Measurements from ENCODE around the gene COL27A1. TPM values are rescaled to one million over a fixed set of nuclear protein-coding genes. Genes with fewer than 3 reads are reported as not detected.

The COL27A1 gene
- polyA plus RNA-seq, 4 donors = 33.2 to 38.2 (median 35.9) TPM

- no peak for DNase-seq (ENCODE audit: low read depth in 4 of 4, low spot score in 3 of 4)
Measured at GRCh38 chr9:114261987-114262386, 106.7 kb downstream of the COL27A1 start.

- DNase-seq (ENCODE audit: low read depth in 4 of 4, low spot score in 3 of 4) = no peak
Measured at GRCh38 chr9:114263853-114264510, 108.6 kb downstream of the COL27A1 start.

GRCh38 chr9:114264806-114265550, 109.6 kb downstream of the COL27A1 start:
- no peak for DNase-seq (ENCODE audit: low read depth in 4 of 4, low spot score in 3 of 4)

GRCh38 chr9:114266969-114267368, 111.6 kb downstream of the COL27A1 start:
- no peak for DNase-seq (ENCODE audit: low read depth in 4 of 4, low spot score in 3 of 4)

- no peak for DNase-seq (ENCODE audit: low read depth in 4 of 4, low spot score in 3 of 4)
Measured at GRCh38 chr9:114269023-114269422, 113.7 kb downstream of the COL27A1 start.

- no peak for DNase-seq (ENCODE audit: low read depth in 4 of 4, low spot score in 3 of 4)
Measured at GRCh38 chr9:114270120-114270975, 115.0 kb downstream of the COL27A1 start.

- DNase-seq (ENCODE audit: low read depth in 4 of 4, low spot score in 3 of 4) = no peak
Measured at GRCh38 chr9:114271556-114272510, 116.5 kb downstream of the COL27A1 start.

DNA sequence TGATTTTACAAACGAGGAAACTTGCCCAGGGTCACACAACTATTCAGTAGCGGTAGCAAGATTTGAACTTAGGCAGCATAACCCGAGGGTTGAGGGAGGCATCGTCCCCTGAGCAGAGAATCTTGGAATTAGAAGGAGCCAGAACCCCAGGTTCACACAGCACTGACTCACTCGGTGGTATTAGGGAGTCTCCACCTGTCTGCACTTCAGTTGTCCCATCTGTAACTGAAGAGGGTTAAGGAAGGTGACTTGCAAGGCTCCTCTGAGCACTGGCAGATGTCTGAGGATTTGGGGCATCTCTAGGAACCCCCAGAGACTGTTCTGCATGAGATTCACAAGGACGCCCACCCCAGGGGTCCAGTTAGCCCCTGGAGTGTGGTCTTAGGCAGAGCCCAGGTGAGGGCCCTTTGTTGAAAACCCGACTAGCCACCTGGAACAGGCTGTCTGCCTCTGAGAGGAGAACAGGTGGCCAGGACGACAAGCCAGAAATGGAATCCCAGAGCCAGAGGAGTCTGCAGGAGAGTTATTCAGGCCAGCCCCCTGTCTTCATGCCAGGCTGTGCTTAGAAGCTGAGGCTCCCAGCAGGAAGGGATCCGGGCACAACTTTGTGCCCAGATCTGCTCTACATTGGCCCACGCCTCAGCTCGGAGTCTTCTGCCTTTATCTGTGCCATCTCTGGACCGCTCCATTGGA, 117.5 kb downstream of the COL27A1 start:
- DNase-seq (ENCODE audit: low read depth in 4 of 4, low spot score in 3 of 4) = no peak

- no peak for DNase-seq (ENCODE audit: low read depth in 4 of 4, low spot score in 3 of 4)
Measured at GRCh38 chr9:114273461-114273881, 118.1 kb downstream of the COL27A1 start.

GRCh38 chr9:114274217-114274616, 118.9 kb downstream of the COL27A1 start:
- no peak for DNase-seq (ENCODE audit: low read depth in 4 of 4, low spot score in 3 of 4)

- DNase-seq (ENCODE audit: low read depth in 4 of 4, low spot score in 3 of 4) = no peak
Measured at GRCh38 chr9:114275246-114276004, 120.1 kb downstream of the COL27A1 start.

GRCh38 chr9:114276908-114277821, 121.8 kb downstream of the COL27A1 start:
- no peak for DNase-seq (ENCODE audit: low read depth in 4 of 4, low spot score in 3 of 4)

DNA sequence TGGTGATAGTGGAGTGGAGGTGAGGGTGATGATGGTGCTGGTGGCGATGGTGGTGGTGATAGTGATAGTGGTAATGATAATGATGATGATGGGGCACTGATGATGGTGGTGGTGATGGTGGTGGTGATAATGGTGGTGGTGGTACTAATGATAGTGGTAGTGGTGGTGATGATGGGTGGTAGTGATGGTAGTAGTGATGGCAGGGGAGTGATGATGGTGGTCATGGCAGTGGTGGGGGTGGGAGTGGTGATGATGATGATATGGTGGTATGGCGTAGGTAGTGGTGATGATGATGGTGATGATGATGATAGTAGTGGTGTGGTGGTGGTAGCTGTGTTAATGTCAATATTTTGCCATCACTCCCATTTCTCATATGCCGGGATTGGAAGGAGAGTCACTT, 123.0 kb downstream of the COL27A1 start:
- DNase-seq (ENCODE audit: low read depth in 4 of 4, low spot score in 3 of 4) = no peak

- no peak for DNase-seq (ENCODE audit: low read depth in 4 of 4, low spot score in 3 of 4)
Measured at GRCh38 chr9:114278881-114279570, 123.7 kb downstream of the COL27A1 start.

GRCh38 chr9:114279693-114280092, 124.4 kb downstream of the COL27A1 start:
- no peak for DNase-seq (ENCODE audit: low read depth in 4 of 4, low spot score in 3 of 4)

- no peak for DNase-seq (ENCODE audit: low read depth in 4 of 4, low spot score in 3 of 4)
Measured at GRCh38 chr9:114280636-114281472, 125.5 kb downstream of the COL27A1 start.
